HCT116 (cell line): ENCODE results near the gene WIPF3. TPM values are rescaled to one million over a fixed set of nuclear protein-coding genes. Genes with fewer than 3 reads are reported as not detected.

Source experiments
- ATAC-seq: fragments of 200-7000 bp; cut with Tn5 transposase; 2 replicates; pipeline ENCODE4 v1.9.1; 2020; ENCODE audit warnings: mild to moderate bottlenecking, moderate library complexity
- BruUV-seq: library from RNA; stranded (reverse); fragments of 400-500 nt; replicated peaks from 2 replicates; lab custom pipeline; 2021; lab: Mats Ljungman, UMichigan
- CTCF ChIA-PET: fragments of 300-600 bp; sonication (Branson Sonifier 250); formaldehyde crosslinking; loops from one replicate; lab custom pipeline; 2021; ENCODE audit warnings: antibody characterized with exemption; lab: Charles Lee
- POLR2A ChIA-PET: fragments of 300-600, 350-600 bp; sonication (Branson Sonifier 250); formaldehyde crosslinking; loops from one replicate; lab custom pipeline; 2021; ENCODE audit warnings: antibody characterized with exemption; lab: Charles Lee
- RAD21 ChIA-PET, 2 experiments: fragments of 300-600 bp; sonication (Branson Sonifier 250); formaldehyde crosslinking; loops; one replicate each; lab custom pipeline; 2023; ENCODE audit warnings: low total read pairs in 2 of 2; ENCODE audit not compliant: uncharacterized antibody in 2 of 2, unreplicated experiment in 2 of 2, low non-redundant PET in 1 of 2; lab: Charles Lee
- DNase-seq: peaks from one replicate; pipeline ENCODE4 v3.0.0-alpha.2; 2010; ENCODE audit warnings: low read depth, low spot score
- H2AFZ ChIP-seq: fragments of 200-600 bp; shearing (Covaris generic), sonication (generic); 2 replicates; pipeline ENCODE4 v1.6.1; 2017; ENCODE audit warnings: low read depth, mixed run types, mixed read lengths, antibody characterized with exemption, low read length; ENCODE audit not compliant: poor library complexity, severe bottlenecking
- H3K27ac ChIP-seq: 2 replicates; pipeline ENCODE4 v1.5.1; 2012; ENCODE audit warnings: low read depth, low read length
- H3K27me3 ChIP-seq: fragments of 200-600 bp; sonication (generic); 2 replicates; pipeline ENCODE4 v1.6.1; 2016; ENCODE audit warnings: mixed run types, low read length, mixed read lengths; ENCODE audit not compliant: insufficient read depth
- H3K36me3 ChIP-seq, 2 experiments: fragments of 200-500 bp in 1 of 2; fragments of 200-600 bp in 1 of 2; sonication (Bioruptor generic) in 1 of 2; sonication (generic) in 1 of 2; 2 replicates each; pipeline versions ENCODE4 v1.5.1 to v1.6.1; 2014 to 2016; ENCODE audit warnings: low read length in 2 of 2, inconsistent platforms in 1 of 2, mixed read lengths in 1 of 2, mixed run types in 1 of 2; ENCODE audit not compliant: insufficient read depth in 2 of 2, control insufficient read depth in 1 of 2
- H3K4me1 ChIP-seq, 2 experiments: fragments of 200-600 bp in 1 of 2; sonication (generic) in 1 of 2; 2 replicates each; pipeline versions ENCODE4 v1.5.1 to v1.6.1; 2012 to 2017; ENCODE audit warnings: low read length in 2 of 2, inconsistent platforms in 1 of 2, mild to moderate bottlenecking in 1 of 2, mixed read lengths in 1 of 2, mixed run types in 1 of 2, moderate library complexity in 1 of 2; ENCODE audit not compliant: insufficient read depth in 2 of 2, control insufficient read depth in 1 of 2
- H3K4me2 ChIP-seq: fragments of 200-600 bp; sonication (generic); 2 replicates; pipeline ENCODE4 v1.6.1; 2017; ENCODE audit warnings: mixed run types, low read length, mixed read lengths
- H3K4me3 ChIP-seq, 2 experiments: fragments of 200-600 bp in 1 of 2; sonication (generic) in 1 of 2; replicated peaks in 1 of 2; 2 replicates each; pipeline ENCODE4 v1.5.1; 2011 to 2016; ENCODE audit warnings: low read length in 2 of 2, control low read depth in 1 of 2, low read depth in 1 of 2, mild to moderate bottlenecking in 1 of 2, mixed read lengths in 1 of 2, mixed run types in 1 of 2
- H3K79me2 ChIP-seq: fragments of 200-600 bp; sonication (generic); 2 replicates; pipeline ENCODE4 v1.6.1; 2017; ENCODE audit warnings: mild to moderate bottlenecking, mixed run types, low read length, moderate library complexity, mixed read lengths; ENCODE audit not compliant: insufficient read depth
- H3K9ac ChIP-seq: fragments of 200-600 bp; sonication (generic); 2 replicates; pipeline ENCODE4 v1.6.1; 2016; ENCODE audit warnings: low read length, mixed read lengths
- H3K9me2 ChIP-seq: fragments of 200-600 bp; sonication (generic), shearing (Covaris generic); 2 replicates; pipeline ENCODE4 v1.6.1; 2017; ENCODE audit warnings: mixed run types, mild to moderate bottlenecking, moderate library complexity; ENCODE audit not compliant: insufficient read depth
- H3K9me3 ChIP-seq, 2 experiments: fragments of 200-500 bp in 1 of 2; fragments of 200-600 bp in 1 of 2; sonication (Bioruptor generic) in 1 of 2; sonication (generic) in 1 of 2; 2 replicates each; pipeline ENCODE4 v1.6.1; 2014 to 2017; ENCODE audit warnings: low read length in 2 of 2, mixed read lengths in 2 of 2, inconsistent platforms in 1 of 2, low read depth in 1 of 2, mild to moderate bottlenecking in 1 of 2, mixed run types in 1 of 2, moderate library complexity in 1 of 2; ENCODE audit not compliant: control insufficient read depth in 1 of 2, insufficient read depth in 1 of 2
- H4K20me1 ChIP-seq: fragments of 200-600 bp; sonication (generic), shearing (Covaris generic); 2 replicates; pipeline ENCODE4 v1.6.1; 2017; ENCODE audit warnings: mixed run types, mild to moderate bottlenecking, moderate library complexity; ENCODE audit not compliant: insufficient read depth
- CEBPB ChIP-seq: IDR thresholded peaks from 2 replicates; pipeline ENCODE4 v1.6.1; 2012; ENCODE audit warnings: low read depth
- EGR1 ChIP-seq: IDR thresholded peaks from 2 replicates; pipeline ENCODE4 v1.6.1; 2012; ENCODE audit warnings: low read depth
- ELF1 ChIP-seq: IDR thresholded peaks from 2 replicates; pipeline ENCODE4 v1.6.1; 2012; ENCODE audit warnings: low read depth, borderline replicate concordance
- EZH2phosphoT487 ChIP-seq: fragments of 200-600 bp; IDR thresholded peaks from 2 replicates; pipeline ENCODE4 v1.6.1; 2018; ENCODE audit warnings: antibody characterized with exemption, borderline replicate concordance
- SIN3A ChIP-seq: IDR thresholded peaks from 2 replicates; pipeline ENCODE4 v1.6.1; 2012; ENCODE audit warnings: low read depth
- SP1 ChIP-seq: IDR thresholded peaks from 2 replicates; pipeline ENCODE4 v1.6.1; 2012; ENCODE audit warnings: low read depth
- SRF ChIP-seq: IDR thresholded peaks from 2 replicates; pipeline ENCODE4 v1.6.1; 2012; ENCODE audit warnings: low read depth
- YY1 ChIP-seq: IDR thresholded peaks from 2 replicates; pipeline ENCODE4 v1.6.1; 2011; ENCODE audit warnings: low read length, low read depth, moderate library complexity, mild to moderate bottlenecking; ENCODE audit not compliant: insufficient replicate concordance; ENCODE audit errors: extremely low read depth
- ZFX ChIP-seq: fragments of 450-650 bp; IDR thresholded peaks from 2 replicates; pipeline ENCODE4 v1.6.1; 2017
- ZNF274 ChIP-seq: fragments of 200-500 bp; sonication (Bioruptor generic); IDR thresholded peaks from 2 replicates; pipeline ENCODE4 v1.6.1; 2014; ENCODE audit warnings: mild to moderate bottlenecking, low read depth, low read length, inconsistent platforms
- intact Hi-C: fragments of 100-400 bp; cut with micrococcal nuclease; formaldehyde crosslinking; loops from 2 replicates; pipeline ENCODE4 v1.10.0; 2022
- total RNA-seq: library from RNA; stranded (reverse); gene quantifications from one replicate; pipeline ENCODE4 v1.2.1, GENCODE V29; 2021; ENCODE audit not compliant: unreplicated experiment
- TF ChIP-seq, protein P1 (sequence below), 3 experiments: fragments of 200-600 bp in 1 of 3; sonication (generic) in 1 of 3; IDR thresholded peaks in 2 of 3; conservative IDR thresholded peaks in 1 of 3; 2 replicates each; pipeline ENCODE4 v1.5.1; 2012 to 2017; ENCODE audit warnings: low read depth in 2 of 3, low read length in 2 of 3, antibody characterized with exemption in 1 of 3, borderline replicate concordance in 1 of 3, control low read depth in 1 of 3, mild to moderate bottlenecking in 1 of 3, mixed read lengths in 1 of 3, mixed run types in 1 of 3, moderate library complexity in 1 of 3; ENCODE audit not compliant: insufficient read depth in 1 of 3
- TF ChIP-seq, protein P2 (sequence below): IDR thresholded peaks from 2 replicates; pipeline ENCODE4 v1.6.1; 2012
- TF ChIP-seq, protein P3 (sequence below): IDR thresholded peaks from 2 replicates; pipeline ENCODE4 v1.6.1; 2012

The WIPF3 gene
- total RNA-seq, 1 experiment from 2014 or later: 8.6 TPM

DNA sequence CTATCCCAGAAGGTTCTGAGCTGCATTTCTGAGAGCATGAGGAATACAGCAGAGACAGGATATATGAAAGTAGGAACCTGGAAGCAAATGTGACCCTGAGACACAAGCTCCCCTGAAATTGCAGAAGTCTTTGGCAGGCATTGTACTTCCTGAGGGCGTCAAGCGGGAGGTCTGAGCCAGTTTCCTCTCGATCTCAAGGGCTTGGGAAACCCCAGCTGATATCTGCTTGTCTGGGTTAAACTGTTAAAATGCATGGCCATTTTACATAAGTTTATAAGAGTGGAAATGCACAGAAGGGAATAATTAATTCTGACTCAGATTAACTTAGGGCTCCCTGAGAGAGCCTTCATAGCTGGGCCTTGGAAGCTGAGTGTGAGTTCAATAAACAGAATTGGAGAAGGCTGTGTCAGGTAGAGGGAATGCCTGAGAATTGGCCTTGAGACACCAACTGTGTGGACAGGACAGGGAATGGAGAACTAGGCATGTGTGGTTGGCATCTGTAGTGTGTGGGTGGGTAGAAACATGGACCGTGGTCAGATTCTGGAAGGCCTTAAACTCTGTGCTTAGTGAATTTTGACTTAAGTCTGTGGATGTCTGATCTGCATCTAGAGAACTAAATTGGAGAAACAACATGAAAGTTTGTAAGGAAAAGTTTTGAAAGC, 53.3 kb downstream of the WIPF3 start:
- no peak overlapping the region for H3K27ac ChIP-seq
- TF ChIP-seq SIN3A: no peak
- no peak for TF ChIP-seq ZFX
- no peak for TF ChIP-seq YY1
- no peak for TF ChIP-seq EGR1
- TF ChIP-seq SRF: no peak
- TF ChIP-seq ELF1: no peak
- TF ChIP-seq, protein P1, sequence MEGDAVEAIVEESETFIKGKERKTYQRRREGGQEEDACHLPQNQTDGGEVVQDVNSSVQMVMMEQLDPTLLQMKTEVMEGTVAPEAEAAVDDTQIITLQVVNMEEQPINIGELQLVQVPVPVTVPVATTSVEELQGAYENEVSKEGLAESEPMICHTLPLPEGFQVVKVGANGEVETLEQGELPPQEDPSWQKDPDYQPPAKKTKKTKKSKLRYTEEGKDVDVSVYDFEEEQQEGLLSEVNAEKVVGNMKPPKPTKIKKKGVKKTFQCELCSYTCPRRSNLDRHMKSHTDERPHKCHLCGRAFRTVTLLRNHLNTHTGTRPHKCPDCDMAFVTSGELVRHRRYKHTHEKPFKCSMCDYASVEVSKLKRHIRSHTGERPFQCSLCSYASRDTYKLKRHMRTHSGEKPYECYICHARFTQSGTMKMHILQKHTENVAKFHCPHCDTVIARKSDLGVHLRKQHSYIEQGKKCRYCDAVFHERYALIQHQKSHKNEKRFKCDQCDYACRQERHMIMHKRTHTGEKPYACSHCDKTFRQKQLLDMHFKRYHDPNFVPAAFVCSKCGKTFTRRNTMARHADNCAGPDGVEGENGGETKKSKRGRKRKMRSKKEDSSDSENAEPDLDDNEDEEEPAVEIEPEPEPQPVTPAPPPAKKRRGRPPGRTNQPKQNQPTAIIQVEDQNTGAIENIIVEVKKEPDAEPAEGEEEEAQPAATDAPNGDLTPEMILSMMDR (IDR thresholded peaks at IDR 0.05 in 2 of 3, conservative IDR thresholded peaks at IDR 0.05 in 1 of 3; ENCODE audit: borderline replicate concordance in 1 of 3, insufficient read depth in 1 of 3, low read depth in 2 of 3, low read length in 2 of 3): no peak
- no peak for TF ChIP-seq CEBPB
- TF ChIP-seq EZH2phosphoT487: no peak
- no peak for TF ChIP-seq SP1
- no peak for TF ChIP-seq ZNF274
- TF ChIP-seq, protein P2, sequence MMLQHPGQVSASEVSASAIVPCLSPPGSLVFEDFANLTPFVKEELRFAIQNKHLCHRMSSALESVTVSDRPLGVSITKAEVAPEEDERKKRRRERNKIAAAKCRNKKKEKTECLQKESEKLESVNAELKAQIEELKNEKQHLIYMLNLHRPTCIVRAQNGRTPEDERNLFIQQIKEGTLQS: no peak
- TF ChIP-seq, protein P3, sequence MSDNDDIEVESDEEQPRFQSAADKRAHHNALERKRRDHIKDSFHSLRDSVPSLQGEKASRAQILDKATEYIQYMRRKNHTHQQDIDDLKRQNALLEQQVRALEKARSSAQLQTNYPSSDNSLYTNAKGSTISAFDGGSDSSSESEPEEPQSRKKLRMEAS: no peak
- TF ChIP-seq, all 23 proteins: peak for 0
- no peaks in the 10 kb centered on the region for H3K79me2 ChIP-seq
- ATAC-seq (no peak), DNase-seq (no peak)
- no peak overlapping the region for H3K9ac ChIP-seq
- no peaks in the 10 kb centered on the region for H3K9me2 ChIP-seq
- no peak overlapping the region for H3K4me2 ChIP-seq
- H2AFZ ChIP-seq: no peak overlapping the region
- no peaks in the 10 kb centered on the region for H3K9me3 ChIP-seq
- H4K20me1 ChIP-seq: no peaks in the 10 kb centered on the region
- no peaks in the 10 kb centered on the region for H3K27me3 ChIP-seq
- no peaks in the 10 kb centered on the region for H3K36me3 ChIP-seq
- H3K4me1 ChIP-seq: peaks cover 0 to 10% of the 10 kb centered on the region in 2 experiments; a peak in 2 of 4 replicates
- no peak overlapping the region for H3K4me3 ChIP-seq
- ChIA-PET RAD21 (no interaction called here), POLR2A (no interaction called here), CTCF (no interaction called here)
- no TSS peak for BruUV-seq
- intact Hi-C loops: no loop called here
